OCI-LY1 (cell line): ENCODE data around the gene UNC5A.
"Not testable (repeated sequence)": the region's sequence is repeated elsewhere in the genome, so short reads cannot be mapped to it uniquely, and the experiment has no call there.

Experiments
- H2AFZ ChIP-seq: fragments of 200-600 bp; sonication (generic), shearing (Covaris generic); 2 replicates; pipeline ENCODE4 v1.6.0; 2014; ENCODE audit warnings: antibody characterized with exemption, mild to moderate bottlenecking, low read length
- H3F3A ChIP-seq: fragments of 200-600 bp; sonication (generic), shearing (Covaris generic); 2 replicates; pipeline ENCODE4 v1.6.0; 2014; ENCODE audit warnings: mild to moderate bottlenecking, antibody characterized with exemption, low read length, moderate library complexity; ENCODE audit not compliant: insufficient read depth
- H3K27ac ChIP-seq: fragments of 200-600 bp; sonication (generic); 2 replicates; pipeline ENCODE4 v1.5.1; 2014; ENCODE audit warnings: low read length, mixed run types, mild to moderate bottlenecking, low read depth; ENCODE audit not compliant: poor library complexity, severe bottlenecking
- H3K27me3 ChIP-seq: fragments of 200-600 bp; sonication (generic); 2 replicates; pipeline ENCODE4 v1.6.0; 2014; ENCODE audit warnings: antibody characterized with exemption, mild to moderate bottlenecking, low read length, moderate library complexity; ENCODE audit not compliant: insufficient read depth
- H3K36me3 ChIP-seq: fragments of 200-600 bp; sonication (generic); 2 replicates; pipeline ENCODE4 v1.6.1; 2014; ENCODE audit warnings: mild to moderate bottlenecking, antibody characterized with exemption, low read length, moderate library complexity, mixed read lengths; ENCODE audit not compliant: insufficient read depth
- H3K4me1 ChIP-seq: fragments of 200-600 bp; sonication (generic); 2 replicates; pipeline ENCODE4 v1.5.1; 2014; ENCODE audit warnings: mild to moderate bottlenecking, low read length, moderate library complexity; ENCODE audit not compliant: insufficient read depth, severe bottlenecking
- H3K4me2 ChIP-seq: fragments of 200-600 bp; sonication (generic), shearing (Covaris generic); 2 replicates; pipeline ENCODE4 v1.6.1; 2014; ENCODE audit warnings: low read length
- H3K4me3 ChIP-seq: fragments of 200-600 bp; sonication (generic); 2 replicates; pipeline ENCODE4 v1.5.1; 2014; ENCODE audit warnings: low read length, low read depth, mild to moderate bottlenecking, mixed read lengths; ENCODE audit not compliant: poor library complexity, severe bottlenecking
- H3K79me2 ChIP-seq: fragments of 200-600 bp; shearing (Covaris generic); 2 replicates; pipeline ENCODE4 v1.6.1; 2016; ENCODE audit warnings: mixed run types, low read length, mixed read lengths; ENCODE audit not compliant: insufficient read depth
- H3K9ac ChIP-seq: fragments of 200-600 bp; sonication (generic), shearing (Covaris generic); 2 replicates; pipeline ENCODE4 v1.6.1; 2014; ENCODE audit warnings: mild to moderate bottlenecking, low read length, mixed read lengths
- H3K9me2 ChIP-seq: fragments of 200-600 bp; sonication (generic), shearing (Covaris generic); 2 replicates; pipeline ENCODE4 v1.6.1; 2014; ENCODE audit warnings: low read depth, mild to moderate bottlenecking, low read length, mixed read lengths
- H3K9me3 ChIP-seq: fragments of 200-600 bp; shearing (Covaris generic); 2 replicates; pipeline ENCODE4 v1.6.1; 2014; ENCODE audit warnings: low read length, mixed read lengths
- H4K20me1 ChIP-seq: fragments of 200-600 bp; sonication (generic), shearing (Covaris generic); 2 replicates; pipeline ENCODE4 v1.6.0; 2016; ENCODE audit warnings: mild to moderate bottlenecking, low read length; ENCODE audit not compliant: insufficient read depth
- EZH2 ChIP-seq: fragments of 200-600 bp; sonication (generic), shearing (Covaris generic); IDR thresholded peaks from 2 replicates; pipeline ENCODE4 v1.8.0; 2017; ENCODE audit warnings: borderline replicate concordance, mixed run types, mild to moderate bottlenecking, antibody characterized with exemption, low read length, moderate library complexity, mixed read lengths
- TF ChIP-seq, protein P1 (sequence below): fragments of 200-600 bp; sonication (generic), shearing (Covaris generic); IDR thresholded peaks from 2 replicates; pipeline ENCODE4 v1.5.1; 2017; ENCODE audit warnings: mild to moderate bottlenecking, antibody characterized with exemption, low read length, moderate library complexity, mixed read lengths

The UNC5A gene

DNA sequence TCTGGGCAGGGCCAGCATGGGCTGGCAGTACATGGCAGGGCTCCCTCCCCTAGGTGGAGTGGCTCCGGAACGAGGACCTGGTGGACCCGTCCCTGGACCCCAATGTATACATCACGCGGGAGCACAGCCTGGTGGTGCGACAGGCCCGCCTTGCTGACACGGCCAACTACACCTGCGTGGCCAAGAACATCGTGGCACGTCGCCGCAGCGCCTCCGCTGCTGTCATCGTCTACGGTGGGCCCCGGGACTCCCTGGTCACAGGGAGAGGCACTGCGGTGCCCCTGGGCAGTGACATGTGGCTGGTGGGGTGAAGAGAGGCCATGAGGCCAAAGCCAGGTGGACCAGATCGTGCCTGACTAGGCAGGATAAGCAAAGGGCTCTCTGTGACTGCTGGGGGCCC, 58.4 kb downstream of the UNC5A start:
- H3K9me3 ChIP-seq = no peaks in the 10 kb centered on the region
- H4K20me1 ChIP-seq = no peaks in the 10 kb centered on the region
- H3K36me3 ChIP-seq = no peaks in the 10 kb centered on the region
- H2AFZ ChIP-seq = no peak overlapping the region
- H3K79me2 ChIP-seq = no peaks in the 10 kb centered on the region
- no peak overlapping the region for H3K4me3 ChIP-seq
- 0 out of 2 replicates have a peak, but pooled peaks cover 4% of the 10 kb centered on the region for H3K27me3 ChIP-seq
- H3K27ac ChIP-seq = no peak overlapping the region
- TF ChIP-seq EZH2 = no peak
- TF ChIP-seq, protein P1, sequence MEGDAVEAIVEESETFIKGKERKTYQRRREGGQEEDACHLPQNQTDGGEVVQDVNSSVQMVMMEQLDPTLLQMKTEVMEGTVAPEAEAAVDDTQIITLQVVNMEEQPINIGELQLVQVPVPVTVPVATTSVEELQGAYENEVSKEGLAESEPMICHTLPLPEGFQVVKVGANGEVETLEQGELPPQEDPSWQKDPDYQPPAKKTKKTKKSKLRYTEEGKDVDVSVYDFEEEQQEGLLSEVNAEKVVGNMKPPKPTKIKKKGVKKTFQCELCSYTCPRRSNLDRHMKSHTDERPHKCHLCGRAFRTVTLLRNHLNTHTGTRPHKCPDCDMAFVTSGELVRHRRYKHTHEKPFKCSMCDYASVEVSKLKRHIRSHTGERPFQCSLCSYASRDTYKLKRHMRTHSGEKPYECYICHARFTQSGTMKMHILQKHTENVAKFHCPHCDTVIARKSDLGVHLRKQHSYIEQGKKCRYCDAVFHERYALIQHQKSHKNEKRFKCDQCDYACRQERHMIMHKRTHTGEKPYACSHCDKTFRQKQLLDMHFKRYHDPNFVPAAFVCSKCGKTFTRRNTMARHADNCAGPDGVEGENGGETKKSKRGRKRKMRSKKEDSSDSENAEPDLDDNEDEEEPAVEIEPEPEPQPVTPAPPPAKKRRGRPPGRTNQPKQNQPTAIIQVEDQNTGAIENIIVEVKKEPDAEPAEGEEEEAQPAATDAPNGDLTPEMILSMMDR = no peak
- H3K9me2 ChIP-seq = no peaks in the 10 kb centered on the region
- H3K9ac ChIP-seq = no peak overlapping the region
- no peaks in the 10 kb centered on the region for H3K4me1 ChIP-seq
- H3F3A ChIP-seq = no peaks in the 10 kb centered on the region
- H3K4me2 ChIP-seq = no peak overlapping the region

DNA sequence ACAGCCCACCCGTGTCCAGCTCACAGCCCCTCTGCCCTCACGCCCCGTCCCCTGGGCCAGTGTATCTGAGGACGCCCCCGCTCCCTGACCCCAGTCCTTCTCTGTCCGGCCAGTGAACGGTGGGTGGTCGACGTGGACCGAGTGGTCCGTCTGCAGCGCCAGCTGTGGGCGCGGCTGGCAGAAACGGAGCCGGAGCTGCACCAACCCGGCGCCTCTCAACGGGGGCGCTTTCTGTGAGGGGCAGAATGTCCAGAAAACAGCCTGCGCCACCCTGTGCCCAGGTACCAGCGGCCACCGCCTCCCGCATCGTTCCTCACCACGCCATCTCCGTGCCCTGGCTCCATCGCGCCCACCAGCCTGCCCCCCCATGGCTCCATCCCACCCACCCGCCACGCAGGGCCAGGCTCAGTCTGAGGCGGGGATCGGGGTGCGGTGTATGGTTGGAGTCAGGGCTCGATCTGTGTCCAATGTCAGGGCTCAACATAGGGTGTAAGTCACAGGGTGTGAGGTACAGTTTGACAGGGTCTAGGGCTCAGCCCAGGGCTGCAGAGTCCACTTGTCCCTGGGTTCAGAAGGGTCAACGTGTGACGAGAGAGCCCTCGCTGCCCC, 59.2 kb downstream of the UNC5A start:
- TF ChIP-seq, protein P1 = no peak
- TF ChIP-seq EZH2 = no peak
- H3K27ac ChIP-seq = no peak overlapping the region
- no peaks in the 10 kb centered on the region for H3K9me3 ChIP-seq
- H3K4me2 ChIP-seq = no peak overlapping the region
- no peaks in the 10 kb centered on the region for H3K36me3 ChIP-seq
- no peaks in the 10 kb centered on the region for H3K9me2 ChIP-seq
- no peaks in the 10 kb centered on the region for H3K4me1 ChIP-seq
- no peak overlapping the region for H3K9ac ChIP-seq
- no peak overlapping the region for H2AFZ ChIP-seq
- no peaks in the 10 kb centered on the region for H4K20me1 ChIP-seq
- H3F3A ChIP-seq = no peaks in the 10 kb centered on the region
- no peaks in the 10 kb centered on the region for H3K79me2 ChIP-seq
- H3K27me3 ChIP-seq = 0 out of 2 replicates have a peak, but pooled peaks cover 4% of the 10 kb centered on the region
- H3K4me3 ChIP-seq = no peak overlapping the region

DNA sequence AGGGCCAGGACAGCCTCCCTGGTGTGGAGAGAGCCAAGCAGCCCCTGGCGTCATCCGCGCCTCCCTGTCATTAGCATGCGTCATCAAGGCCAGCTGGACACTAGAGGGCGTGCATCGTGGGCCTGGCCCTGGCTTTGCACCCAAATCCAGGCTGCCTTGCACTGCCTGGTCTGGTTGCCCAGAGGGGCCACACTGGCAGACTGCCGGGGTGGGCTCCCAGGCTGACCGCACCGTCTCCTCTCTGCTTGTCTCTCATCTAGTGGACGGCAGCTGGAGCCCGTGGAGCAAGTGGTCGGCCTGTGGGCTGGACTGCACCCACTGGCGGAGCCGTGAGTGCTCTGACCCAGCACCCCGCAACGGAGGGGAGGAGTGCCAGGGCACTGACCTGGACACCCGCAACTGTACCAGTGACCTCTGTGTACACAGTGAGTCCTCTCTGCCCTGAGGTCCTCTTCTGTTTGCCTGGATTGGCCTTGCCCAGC, 59.8 kb downstream of the UNC5A start:
- no peaks in the 10 kb centered on the region for H3F3A ChIP-seq
- H2AFZ ChIP-seq = no peak overlapping the region
- no peaks in the 10 kb centered on the region for H3K4me1 ChIP-seq
- no peak overlapping the region for H3K4me3 ChIP-seq
- H3K4me2 ChIP-seq = no peak overlapping the region
- 0 out of 2 replicates have a peak, but pooled peaks cover 4% of the 10 kb centered on the region for H3K27me3 ChIP-seq
- TF ChIP-seq, protein P1 = peak; percentile 39
- TF ChIP-seq EZH2 = no peak
- H3K9me2 ChIP-seq = no peaks in the 10 kb centered on the region
- no peak overlapping the region for H3K27ac ChIP-seq
- no peaks in the 10 kb centered on the region for H3K9me3 ChIP-seq
- H3K36me3 ChIP-seq = no peaks in the 10 kb centered on the region
- no peaks in the 10 kb centered on the region for H4K20me1 ChIP-seq
- no peak overlapping the region for H3K9ac ChIP-seq
- no peaks in the 10 kb centered on the region for H3K79me2 ChIP-seq

DNA sequence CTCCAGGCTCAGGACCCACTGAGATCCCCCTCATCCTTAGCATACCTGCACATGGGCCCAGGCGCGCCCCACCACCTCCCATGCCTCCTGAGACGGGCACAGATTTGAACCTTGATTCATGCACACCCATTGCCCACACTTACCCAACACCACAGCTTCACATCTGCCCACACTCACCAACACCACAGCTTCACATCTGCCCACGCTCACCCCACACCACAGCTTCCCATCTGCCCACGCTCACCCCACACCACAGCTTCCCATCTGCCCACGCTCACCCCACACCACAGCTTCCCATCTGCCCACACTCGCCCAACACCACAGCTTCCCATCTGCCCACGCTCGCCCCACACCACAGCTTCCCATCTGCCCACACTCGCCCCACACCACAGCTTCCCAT, 60.3 kb downstream of the UNC5A start:
- H3K4me3 ChIP-seq, H3K4me2 ChIP-seq, H3K79me2 ChIP-seq, H3K9me2 ChIP-seq, H2AFZ ChIP-seq, H3K9me3 ChIP-seq, H3F3A ChIP-seq, H4K20me1 ChIP-seq, H3K9ac ChIP-seq, H3K4me1 ChIP-seq, H3K36me3 ChIP-seq, H3K27me3 ChIP-seq, H3K27ac ChIP-seq: not testable (repeated sequence)

DNA sequence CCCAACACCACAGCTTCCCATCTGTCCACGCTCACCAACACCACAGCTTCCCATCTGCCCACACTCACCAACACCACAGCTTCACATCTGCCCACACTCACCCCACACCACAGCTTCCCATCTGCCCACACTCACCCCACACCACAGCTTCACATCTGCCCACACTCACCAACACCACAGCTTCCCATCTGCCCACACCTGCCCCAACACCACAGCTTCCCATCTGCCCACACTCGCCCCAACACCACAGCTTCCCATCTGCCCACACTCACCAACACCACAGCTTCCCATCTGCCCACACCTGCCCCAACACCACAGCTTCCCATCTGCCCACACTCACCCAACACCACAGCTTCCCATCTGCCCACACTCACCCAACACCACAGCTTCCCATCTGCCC, 62.2 kb downstream of the UNC5A start:
- not testable (repeated sequence) for H3F3A ChIP-seq, H3K27ac ChIP-seq, H3K9me2 ChIP-seq, H3K9ac ChIP-seq, H3K36me3 ChIP-seq, H3K4me1 ChIP-seq, H4K20me1 ChIP-seq, H3K9me3 ChIP-seq, H2AFZ ChIP-seq, H3K27me3 ChIP-seq, H3K4me3 ChIP-seq, H3K79me2 ChIP-seq, H3K4me2 ChIP-seq
